ENCODE data around the gene GYPC.
A peak's percentile ranks its signal among the peaks of the same experiment; 100 is the strongest.
"Not testable (repeated sequence)": the region's sequence is repeated elsewhere in the genome, so short reads cannot be mapped to it uniquely, and the experiment has no call there.

Gene GYPC, protein sequence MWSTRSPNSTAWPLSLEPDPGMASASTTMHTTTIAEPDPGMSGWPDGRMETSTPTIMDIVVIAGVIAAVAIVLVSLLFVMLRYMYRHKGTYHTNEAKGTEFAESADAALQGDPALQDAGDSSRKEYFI

DNA sequence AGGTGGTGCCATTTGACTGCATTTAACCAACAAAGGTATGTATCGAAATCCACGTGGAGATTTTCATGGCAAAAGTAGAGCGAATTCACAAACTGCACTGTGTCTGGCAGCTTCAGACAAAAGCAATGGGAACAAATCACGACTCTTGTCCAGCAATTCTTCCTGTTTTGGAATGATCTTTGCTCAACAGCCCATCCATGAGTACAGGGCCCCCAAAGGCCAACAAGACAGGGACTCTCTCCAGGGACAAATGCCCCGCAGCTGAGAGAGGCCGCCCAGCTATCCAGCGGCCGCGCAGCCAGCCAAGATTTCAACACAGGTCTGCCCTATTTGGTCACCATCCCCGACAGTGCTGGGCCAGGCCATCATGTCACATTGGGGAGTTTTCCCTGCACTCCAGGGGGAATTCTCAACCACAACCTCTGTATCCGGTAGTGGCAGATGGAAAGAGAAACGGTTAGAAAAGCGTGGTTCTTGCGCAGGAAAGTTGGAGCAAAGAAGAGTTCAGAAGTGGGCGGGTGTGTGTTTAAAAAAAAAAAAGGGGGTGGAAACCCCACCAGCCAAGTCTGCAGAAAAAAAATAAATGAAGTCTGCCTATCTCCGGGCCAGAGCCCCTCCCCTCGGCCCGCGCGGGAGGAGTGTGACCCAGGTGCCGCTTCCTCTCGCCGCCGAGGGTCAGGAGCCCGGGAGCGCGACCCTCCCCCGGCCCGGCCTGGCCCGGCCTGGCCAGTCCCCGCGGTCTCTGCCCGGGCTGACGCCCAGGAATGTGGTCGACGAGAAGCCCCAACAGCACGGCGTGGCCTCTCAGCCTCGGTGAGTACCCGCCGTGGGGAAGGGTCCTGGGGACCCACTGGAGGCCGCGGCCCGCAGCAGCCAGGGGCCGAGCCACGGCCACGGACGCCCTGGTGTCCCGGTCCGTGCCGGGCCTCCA lies at the start of gene GYPC:
Gene GYPC (plus strand): TSS at position 659 of the 931 bp plus-strand sequence. CDS start 106 bp downstream, at position 765.
- DNase-seq: peak in 3 of 58 donors; percentile 11 to 42 (median 19)

DNA sequence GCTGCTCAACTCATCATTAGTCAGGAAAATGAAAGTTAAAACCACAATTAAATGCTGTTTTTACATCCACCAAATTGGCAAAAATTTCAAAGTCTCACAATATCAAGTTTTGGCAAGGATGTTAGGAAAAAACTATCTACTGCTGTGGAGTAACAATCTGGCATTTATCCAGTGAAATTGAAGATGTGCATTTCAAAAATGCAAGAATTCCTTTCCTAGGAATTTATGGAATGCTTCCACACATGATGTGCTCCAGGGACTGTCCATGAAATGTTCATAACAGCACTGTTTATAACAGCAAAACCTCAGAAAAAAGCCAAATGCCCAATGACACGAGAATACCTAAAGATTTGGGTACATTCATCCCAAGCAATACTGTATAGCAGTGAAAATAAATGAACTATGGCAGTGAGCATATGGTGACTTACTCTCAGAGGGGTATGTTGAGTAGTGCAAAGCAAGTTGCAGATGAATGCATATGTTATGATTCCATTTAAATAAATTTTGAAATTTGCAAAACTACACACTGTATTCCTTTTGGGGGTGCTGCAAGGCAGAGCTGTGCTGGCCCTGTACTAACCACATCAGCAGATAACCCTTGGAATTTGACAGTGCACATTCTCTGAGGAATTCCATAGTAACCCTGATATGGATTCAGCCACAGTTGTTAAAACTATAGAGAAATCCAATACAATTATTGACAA lies 41.3 kb upstream of the GYPC start:
- no peak for DNase-seq

DNA sequence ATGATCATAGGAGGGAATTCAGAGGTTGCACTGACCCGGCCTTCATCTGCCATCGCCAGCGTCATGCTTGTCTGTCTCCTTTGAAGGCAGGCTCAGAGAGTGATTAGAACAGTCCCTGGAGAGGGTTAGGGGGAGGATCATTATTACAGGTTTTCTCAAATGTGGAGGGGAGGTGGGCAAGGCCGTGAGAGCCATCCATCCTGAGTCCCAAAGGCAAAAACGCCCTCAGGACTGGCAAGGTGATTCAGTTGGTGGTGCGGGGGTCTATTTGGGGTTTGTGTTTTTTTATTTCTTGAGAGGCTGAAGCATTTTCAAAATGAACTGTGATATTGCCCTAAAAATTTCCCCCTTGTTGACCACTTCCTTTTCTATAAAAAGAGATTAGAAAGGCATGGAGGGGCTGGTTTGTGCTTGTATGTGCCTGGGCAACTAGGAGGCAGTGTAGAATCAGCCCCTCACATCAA lies 39.3 kb upstream of the GYPC start:
- DNase-seq: no peak

DNA sequence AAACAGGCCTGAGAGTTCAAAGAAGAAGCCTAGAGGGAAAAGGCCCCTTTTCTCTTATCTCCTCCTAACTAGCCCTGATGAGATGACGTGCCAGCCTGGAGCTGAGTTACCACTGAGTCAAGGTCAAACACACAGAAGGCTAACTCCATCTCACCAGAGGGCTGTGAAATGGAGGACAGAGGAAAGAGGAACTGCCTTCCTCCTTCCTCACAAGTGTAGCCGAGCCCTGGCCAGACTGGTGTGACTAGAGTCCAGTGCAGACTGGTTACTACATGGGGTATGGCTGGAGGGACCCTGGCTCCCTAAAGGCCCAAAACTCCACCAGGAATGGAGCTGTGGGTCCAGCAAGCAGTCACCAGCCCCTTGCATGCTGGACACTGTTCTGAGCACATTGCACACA lies 35.7 kb upstream of the GYPC start:
- no peak for DNase-seq

DNA sequence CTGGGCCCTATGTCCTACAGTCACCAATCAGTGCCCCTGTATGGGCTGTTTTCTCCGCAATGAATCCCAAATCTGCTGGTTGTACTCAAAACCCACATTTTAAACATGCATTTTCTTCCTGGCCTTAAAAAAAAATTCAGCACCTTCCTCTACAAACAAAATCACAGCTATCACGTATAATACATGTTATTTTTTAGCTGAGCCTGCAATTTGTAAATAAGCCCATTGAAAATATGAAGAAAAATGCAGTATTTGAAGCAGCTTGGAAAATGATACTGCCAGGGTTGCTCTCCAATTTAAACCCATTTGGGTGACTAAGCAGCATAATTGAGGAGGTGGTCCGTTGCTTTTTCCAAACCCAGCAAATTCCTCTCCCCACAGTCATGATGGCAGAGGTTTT lies 33.0 kb upstream of the GYPC start:
- no peak for DNase-seq

DNA sequence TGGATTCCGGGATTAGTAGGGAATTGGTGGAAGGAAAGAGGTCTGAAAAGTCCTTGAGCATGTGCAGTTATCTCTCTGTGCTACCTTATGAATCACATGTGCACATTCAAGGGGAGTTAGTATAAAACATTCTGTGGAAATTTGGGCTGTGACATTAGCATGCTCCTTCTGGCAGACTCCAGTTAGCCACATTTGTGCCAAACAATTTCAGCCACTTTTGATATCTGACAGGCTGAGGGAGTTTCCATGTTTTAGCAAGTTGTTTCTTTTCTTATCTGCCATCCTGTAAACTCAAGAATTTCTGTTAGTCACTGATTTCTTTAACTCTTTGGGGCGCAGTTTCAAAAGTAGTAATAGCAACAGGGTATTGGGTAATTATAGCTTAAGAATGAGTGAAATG lies 28.3 kb upstream of the GYPC start:
- no peak for DNase-seq

DNA sequence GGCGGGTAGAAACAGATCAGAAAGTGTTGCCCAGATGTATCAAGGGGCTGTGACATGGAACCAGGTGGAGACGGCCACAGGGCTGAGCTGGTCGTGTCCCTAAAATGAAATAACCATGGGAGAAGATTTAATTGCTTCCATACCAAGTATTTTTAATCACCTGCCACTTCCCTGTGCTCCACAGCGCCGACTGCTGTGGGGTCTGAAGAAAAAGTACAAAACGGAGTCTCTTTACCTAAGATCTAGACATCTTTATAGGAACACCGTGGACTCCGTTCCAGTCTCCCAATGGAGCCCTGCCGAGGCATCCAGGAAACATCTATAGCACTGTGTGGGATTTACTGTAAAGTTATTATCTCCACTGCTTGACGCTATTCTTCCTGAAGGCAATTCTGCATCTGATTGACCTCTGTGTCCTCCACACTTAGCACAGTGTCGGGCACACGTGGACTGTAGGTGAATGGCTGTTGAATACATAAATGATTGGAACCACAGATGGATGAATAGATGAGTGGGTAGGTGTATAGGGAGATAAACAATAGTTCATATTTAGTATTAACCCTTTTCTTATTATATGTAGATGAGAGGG lies 21.6 kb upstream of the GYPC start:
- no peak for DNase-seq

DNA sequence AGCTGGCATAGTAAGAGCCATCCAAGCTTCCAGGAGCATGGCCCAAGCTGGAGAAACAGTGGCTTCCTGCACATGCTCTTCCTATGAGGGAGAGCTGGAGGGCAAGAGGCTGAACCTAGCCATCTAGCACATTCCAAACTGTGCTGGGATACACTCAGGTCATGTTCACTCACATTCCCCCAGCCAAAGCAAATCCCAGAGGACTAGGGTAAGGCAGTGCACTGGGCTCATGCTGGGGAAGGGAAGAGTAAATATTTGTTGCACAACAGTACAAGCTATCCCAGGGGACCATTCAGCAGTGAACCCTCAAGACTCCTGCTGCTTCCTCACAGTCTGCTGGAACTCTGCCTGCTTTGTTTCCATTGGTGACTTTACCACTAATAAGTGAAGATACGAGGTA lies 20.7 kb upstream of the GYPC start:
- no peak for DNase-seq

DNA sequence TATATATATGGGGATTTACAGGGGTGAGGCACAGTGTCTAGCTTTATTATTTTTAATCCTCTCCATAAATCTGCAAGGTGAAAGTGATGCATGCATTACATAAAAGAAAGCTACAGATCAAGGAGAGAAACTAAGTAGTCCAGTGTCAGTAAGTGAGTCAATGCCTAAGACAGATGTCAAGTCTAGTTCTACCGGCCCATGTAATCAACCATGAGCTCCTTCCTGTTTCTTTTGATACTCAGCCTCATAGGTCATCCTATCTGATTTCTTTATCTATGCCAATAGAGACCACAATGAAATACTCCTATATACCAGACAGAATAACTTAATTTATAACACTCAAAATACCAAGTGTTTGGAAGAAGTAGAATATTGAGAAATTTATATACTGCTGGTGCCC lies 20.2 kb upstream of the GYPC start:
- no peak for DNase-seq

DNA sequence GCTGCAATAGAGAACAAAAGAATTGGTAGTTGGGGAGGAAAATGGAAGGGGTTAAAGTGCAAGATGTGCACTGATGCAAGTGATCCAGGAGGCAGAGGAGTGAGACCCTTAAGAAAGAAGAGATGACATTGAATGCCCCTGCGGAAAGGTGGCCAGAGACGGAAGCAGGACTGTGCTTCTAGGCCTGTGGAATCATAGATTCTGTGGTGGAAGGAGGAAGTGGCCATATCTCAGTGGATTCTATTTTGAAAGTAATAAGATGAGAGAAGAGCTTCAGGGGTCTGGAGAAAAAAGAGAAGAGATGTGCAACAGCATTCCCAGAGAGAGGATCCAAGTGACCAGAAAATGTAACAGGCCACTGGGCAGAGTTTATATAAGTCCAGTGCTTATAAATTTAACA lies 18.6 kb upstream of the GYPC start:
- no peak for DNase-seq

DNA sequence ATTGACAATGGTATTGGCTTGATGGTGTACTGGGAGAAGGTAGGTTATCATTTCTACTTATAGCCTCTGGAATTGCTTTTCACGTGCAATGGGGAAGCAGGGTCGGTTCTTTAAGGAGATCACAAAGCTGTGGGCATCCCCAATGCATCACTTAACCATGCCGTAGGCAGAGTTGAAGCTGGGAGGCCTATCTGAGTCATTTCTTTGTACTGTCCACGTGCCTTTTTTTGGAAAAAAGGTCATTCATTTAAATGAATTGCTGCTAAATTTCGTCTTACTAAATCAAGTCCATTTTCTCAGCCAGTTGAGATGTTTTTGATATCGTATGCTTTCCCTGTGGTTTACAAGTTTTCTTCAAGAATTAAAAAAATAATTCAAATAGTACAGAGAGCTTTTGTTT lies 17.2 kb upstream of the GYPC start:
- DNase-seq: no peak

DNA sequence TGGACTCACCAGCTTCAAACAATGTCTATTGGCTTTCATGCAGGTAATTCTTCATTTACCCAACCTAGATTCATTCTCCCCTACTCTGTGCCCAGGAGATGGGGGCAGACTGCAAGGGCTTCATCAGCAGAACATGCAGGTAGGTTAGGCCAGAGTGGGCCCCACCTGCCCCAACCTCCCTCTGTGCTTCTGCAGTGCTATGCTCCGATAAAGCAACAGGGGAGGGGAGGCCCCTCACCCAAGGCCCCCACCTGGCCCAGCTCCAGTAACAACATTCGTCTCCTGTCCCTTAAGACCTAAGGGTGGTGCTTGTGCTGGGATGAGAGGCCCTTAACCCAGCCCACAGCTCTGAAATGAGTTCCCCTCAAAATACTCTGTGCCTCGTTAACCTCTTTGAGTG lies 16.7 kb upstream of the GYPC start:
- no peak for DNase-seq

DNA sequence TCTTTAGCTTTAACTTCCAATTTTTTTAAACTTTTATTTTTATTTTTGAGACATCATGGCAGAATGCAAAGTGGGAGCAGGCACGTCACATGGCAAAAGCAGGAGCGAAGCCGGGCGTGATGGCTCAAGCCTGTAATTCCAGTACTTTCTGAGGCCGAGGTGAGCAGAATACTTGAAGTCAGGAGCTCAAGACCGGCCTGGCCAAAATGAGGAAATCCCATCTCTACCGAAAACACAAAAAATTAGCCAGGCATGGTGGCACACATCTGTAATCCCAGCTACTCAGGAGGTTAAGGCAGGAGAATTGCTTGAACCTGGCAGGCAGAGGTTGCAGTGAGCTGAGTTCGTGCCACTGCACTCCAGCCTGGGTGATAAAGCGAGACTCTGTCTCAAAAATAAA lies 14.7 kb upstream of the GYPC start:
- not testable (repeated sequence) for DNase-seq

DNA sequence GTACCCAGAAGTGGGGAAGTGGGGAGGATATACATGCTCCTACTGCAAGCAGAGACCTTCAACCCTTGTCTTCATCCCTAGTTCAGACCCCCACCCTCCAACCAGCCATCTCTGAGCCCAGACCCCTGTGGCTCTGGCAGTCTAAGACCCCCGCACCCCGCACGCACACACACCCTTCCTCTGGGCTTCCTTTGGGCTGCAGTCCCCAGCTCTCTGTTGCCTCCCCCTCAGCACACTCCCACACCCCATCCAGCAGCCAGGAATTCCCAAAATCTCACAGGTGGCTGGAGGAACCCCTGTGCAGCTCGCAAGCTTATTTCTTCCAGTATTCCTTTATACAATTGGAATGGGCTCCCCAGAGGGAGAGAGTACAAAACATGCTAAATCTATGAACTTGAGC lies 13.9 kb upstream of the GYPC start:
- DNase-seq: no peak

DNA sequence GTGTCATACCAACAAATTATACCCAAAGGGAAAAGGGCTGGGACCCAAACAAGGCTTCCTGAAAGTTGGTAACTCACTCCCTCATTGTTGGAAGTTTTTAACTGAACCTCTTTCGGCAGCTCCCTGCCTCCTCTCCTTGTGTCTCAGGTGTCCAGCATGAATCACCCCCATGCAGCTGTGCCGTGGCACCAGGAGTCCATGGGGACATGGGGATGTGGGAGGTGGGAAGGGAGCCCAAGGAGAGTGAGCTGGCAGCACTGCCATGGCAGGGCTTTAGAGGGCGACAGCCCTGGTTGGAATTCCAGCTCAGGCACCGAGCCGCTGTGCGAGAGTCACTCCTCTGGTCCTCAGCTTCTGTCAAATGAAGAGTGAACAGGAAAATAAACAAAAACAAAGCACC lies 12.5 kb upstream of the GYPC start:
- no peak for DNase-seq

DNA sequence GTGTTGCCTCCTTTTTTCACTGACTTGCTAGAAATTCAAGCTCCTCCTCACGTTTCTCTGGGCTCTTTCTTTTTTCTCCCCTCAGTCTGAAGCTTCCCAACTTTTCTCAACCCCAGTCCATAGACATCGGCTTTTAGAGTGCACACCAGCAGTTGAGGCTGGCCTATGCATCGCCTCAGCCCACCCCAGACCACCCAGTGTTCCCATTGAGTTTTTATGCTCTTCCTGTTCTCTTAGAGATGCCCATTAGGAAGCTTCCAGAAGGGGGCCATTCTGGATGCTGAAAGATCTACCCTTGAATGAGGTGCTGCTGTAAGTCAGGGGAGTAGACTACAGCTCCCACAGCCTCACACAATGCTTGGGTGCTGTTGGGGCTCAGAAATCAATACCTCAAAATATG lies 12.0 kb upstream of the GYPC start:
- DNase-seq: no peak

DNA sequence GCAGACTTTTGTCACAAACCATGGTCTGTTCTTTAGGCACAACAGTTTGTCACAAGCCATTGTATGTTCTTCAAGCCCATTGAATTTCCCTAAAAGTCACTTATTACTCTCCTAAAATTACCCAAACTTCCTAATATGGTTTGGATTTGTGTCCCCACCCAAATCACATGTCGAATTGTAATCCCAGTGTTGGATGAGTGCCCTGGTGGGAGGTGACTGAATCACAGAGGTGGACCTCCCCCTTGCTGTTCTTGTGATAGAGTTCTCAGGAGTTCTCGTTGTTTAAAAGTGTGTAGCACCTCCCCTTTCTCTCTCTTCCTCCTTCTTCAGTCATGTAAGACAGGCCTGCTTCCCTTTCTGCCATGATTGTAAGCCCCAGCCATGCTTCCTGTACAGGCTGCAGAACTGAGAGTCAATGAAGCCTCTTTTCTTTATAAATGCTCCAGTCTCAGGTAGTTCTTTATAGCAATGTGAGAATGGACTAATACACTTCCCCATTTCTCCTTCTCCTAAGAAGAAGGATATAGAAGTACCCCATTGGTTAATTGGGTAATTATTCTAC lies 11.2 kb upstream of the GYPC start:
- no peak for DNase-seq

DNA sequence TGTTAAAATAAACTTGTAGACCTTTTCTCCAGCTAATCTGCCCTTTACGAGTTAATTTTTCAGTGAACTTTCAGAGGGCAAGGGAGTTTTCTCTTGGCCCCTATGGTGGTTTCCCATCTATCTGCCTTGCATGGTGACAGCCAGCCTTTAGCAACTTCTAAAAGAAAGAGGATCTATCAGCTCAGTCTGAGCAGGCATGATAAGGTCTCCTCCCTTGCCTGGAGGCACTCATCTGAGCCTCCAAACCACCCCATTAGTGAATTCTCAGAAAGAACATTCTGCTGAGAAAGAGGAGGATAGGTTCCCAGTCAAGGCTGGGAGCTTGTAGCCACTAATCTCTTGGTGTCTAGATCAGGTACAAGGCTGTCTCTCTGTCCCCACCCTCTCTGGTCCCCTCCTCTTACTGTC lies 10.7 kb upstream of the GYPC start:
- no peak for DNase-seq

DNA sequence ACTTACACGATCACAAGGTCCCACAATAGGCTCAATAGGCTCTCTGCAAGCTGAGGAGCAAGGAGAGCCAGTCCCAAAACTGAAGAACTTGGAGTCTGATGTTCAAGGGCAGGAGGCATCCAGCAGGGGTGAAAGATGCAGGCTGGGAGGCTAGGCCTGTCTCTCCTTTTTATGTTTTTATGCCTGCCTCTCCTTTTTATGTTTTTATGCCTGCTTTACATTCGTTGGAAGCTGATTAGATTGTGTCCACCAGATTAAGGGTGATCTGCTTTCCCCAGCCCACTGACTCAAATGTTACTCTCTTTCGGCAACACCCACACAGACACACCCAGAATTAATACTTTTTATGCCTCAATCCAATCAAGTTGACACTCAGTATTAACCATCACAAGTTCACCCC lies 9.9 kb upstream of the GYPC start:
- no peak for DNase-seq

DNA sequence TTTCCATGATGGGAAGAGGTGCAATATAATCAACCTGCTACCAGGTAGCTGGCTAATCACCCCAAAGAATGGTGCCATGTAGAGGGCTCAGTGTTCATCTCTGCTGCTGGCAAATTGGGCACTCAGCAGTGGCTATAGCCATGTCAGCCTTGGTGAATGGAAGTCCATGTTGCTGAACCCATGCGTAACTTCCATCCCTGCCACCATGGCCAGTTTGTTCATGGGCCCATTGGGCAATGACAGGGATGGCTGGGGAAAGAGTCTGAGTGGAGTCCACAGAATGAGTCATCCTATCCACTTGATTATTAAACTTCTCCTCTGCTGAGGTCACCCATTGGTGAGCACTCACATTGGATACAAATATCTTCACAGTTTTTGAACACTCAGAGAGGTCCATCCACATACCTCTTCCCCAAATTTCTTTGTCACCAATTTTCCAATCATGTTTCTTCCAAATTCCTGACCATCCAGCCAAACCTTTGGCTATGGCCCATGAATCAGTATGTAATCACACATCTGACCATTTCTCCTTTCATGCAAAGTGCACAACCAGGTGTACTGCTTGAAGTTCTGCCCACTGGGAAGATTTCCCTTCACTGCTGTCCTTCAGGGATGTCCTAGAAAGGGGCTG lies 8.1 kb upstream of the GYPC start:
- DNase-seq: not testable (repeated sequence)

DNA sequence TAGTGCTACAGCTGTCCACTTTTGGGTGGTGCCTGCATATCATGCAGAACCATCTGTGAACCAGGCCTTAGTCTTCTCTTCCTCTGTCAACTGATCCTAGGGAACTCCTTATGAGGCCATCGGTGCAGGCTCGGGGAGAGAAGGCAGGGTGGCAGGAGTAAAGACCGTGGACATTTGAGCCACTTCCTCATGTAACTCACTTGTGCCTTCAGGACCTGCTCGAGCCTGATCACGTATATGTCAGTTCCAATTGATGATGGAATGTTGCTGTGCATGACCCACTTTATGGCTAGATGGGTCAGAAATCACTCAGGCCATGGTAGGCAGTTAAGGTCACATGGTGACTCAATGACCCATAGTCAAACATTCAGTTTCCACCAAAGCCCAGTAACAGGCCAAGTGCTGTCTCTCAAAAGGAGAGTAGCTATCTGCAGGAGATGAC lies 7.6 kb upstream of the GYPC start:
- DNase-seq: not testable (repeated sequence)

Measured in anterior cingulate cortex (tissue), 58 donors.